Neural cell (in vitro differentiated cells): Measurements from ENCODE around the gene MOCS1. TPM values are rescaled to one million over a fixed set of nuclear protein-coding genes. Genes with fewer than 3 reads are reported as not detected.

Experiments
- H2AFZ ChIP-seq: fragments of 200-600, 300-800 bp; sonication (generic), shearing (Covaris generic); 2 replicates; pipeline ENCODE4 v1.6.0; 2014; ENCODE audit warnings: low read depth, mild to moderate bottlenecking, antibody characterized with exemption, low read length, moderate library complexity
- H3F3A ChIP-seq: fragments of 200-600 bp; shearing (Covaris generic); 2 replicates; pipeline ENCODE4 v1.6.1; 2016; ENCODE audit warnings: mild to moderate bottlenecking, moderate library complexity, mixed read lengths, antibody characterized with exemption, low read length; ENCODE audit not compliant: insufficient read depth, poor library complexity, severe bottlenecking
- H3K27ac ChIP-seq: fragments of 200-600, 300-800 bp; sonication (generic), shearing (Covaris generic); 2 replicates; pipeline ENCODE4 v1.5.1; 2014; ENCODE audit warnings: mild to moderate bottlenecking, low read length, moderate library complexity
- H3K27me3 ChIP-seq: fragments of 300-800, 200-600 bp; sonication (generic), shearing (Covaris generic); 2 replicates; pipeline ENCODE4 v1.6.0; 2014; ENCODE audit warnings: mild to moderate bottlenecking, low read depth, low read length, moderate library complexity; ENCODE audit not compliant: insufficient read depth
- H3K36me3 ChIP-seq: fragments of 300-800, 200-600 bp; sonication (generic), shearing (Covaris generic); 2 replicates; pipeline ENCODE4 v1.5.1; 2014; ENCODE audit warnings: mild to moderate bottlenecking, antibody characterized with exemption, low read length, moderate library complexity; ENCODE audit not compliant: insufficient read depth
- H3K4me2 ChIP-seq: fragments of 300-800, 200-600 bp; sonication (generic), shearing (Covaris generic); 2 replicates; pipeline ENCODE4 v1.6.0; 2014; ENCODE audit warnings: mild to moderate bottlenecking, low read length
- H3K4me3 ChIP-seq: fragments of 300-800, 200-600 bp; sonication (generic), shearing (Covaris generic); 2 replicates; pipeline ENCODE4 v1.5.1; 2014; ENCODE audit warnings: mild to moderate bottlenecking, low read length, moderate library complexity
- H3K79me2 ChIP-seq: fragments of 200-600 bp; shearing (Covaris generic); replicated peaks from 2 replicates; pipeline ENCODE4 v1.6.0; 2014; ENCODE audit warnings: mild to moderate bottlenecking, low read length, moderate library complexity; ENCODE audit not compliant: insufficient read depth
- H3K9ac ChIP-seq: fragments of 300-800, 200-600 bp; sonication (generic), shearing (Covaris generic); 2 replicates; pipeline ENCODE4 v1.6.1; 2016; ENCODE audit warnings: mild to moderate bottlenecking, low read length, mixed read lengths
- H3K9me2 ChIP-seq: fragments of 200-600 bp; shearing (Covaris generic); 2 replicates; pipeline ENCODE4 v1.6.1; 2016; ENCODE audit warnings: mild to moderate bottlenecking, low read length, mixed read lengths; ENCODE audit not compliant: insufficient read depth
- H3K9me3 ChIP-seq: fragments of 200-600, 300-800 bp; sonication (generic), shearing (Covaris generic); 2 replicates; pipeline ENCODE4 v1.6.1; 2016; ENCODE audit warnings: mild to moderate bottlenecking, mixed run types, low read length, moderate library complexity, mixed read lengths
- H4K20me1 ChIP-seq: fragments of 200-600 bp; shearing (Covaris generic); 2 replicates; pipeline ENCODE4 v1.6.1; 2016; ENCODE audit warnings: mild to moderate bottlenecking, mixed run types; ENCODE audit not compliant: insufficient read depth
- EP300 ChIP-seq: fragments of 450-650 bp; conservative IDR thresholded peaks from 2 replicates; pipeline ENCODE4 v1.6.1; 2014; ENCODE audit warnings: antibody characterized with exemption, mild to moderate bottlenecking, moderate library complexity; ENCODE audit not compliant: poor library complexity, severe bottlenecking
- EZH2 ChIP-seq: fragments of 200-600, 300-800 bp; shearing (Covaris generic), sonication (generic); IDR thresholded peaks from 2 replicates; pipeline ENCODE4 v1.6.1; 2014; ENCODE audit warnings: antibody characterized with exemption, low read length, borderline replicate concordance, mild to moderate bottlenecking; ENCODE audit not compliant: insufficient read depth, poor library complexity, severe bottlenecking
- MXI1 ChIP-seq: fragments of 450-650 bp; conservative IDR thresholded peaks from 2 replicates; pipeline ENCODE4 v1.6.1; 2014; ENCODE audit warnings: antibody characterized with exemption, mild to moderate bottlenecking; ENCODE audit not compliant: poor library complexity, severe bottlenecking
- POLR2AphosphoS5 ChIP-seq: IDR thresholded peaks from 2 replicates; pipeline ENCODE4 v1.6.1; 2012
- RAD21 ChIP-seq: fragments of 450-650 bp; conservative IDR thresholded peaks from 2 replicates; pipeline ENCODE4 v1.6.1; 2014; ENCODE audit warnings: antibody characterized with exemption, mild to moderate bottlenecking, moderate library complexity
- SMC3 ChIP-seq: fragments of 450-650 bp; conservative IDR thresholded peaks from 2 replicates; pipeline ENCODE4 v1.6.1; 2014; ENCODE audit warnings: antibody characterized with exemption, mild to moderate bottlenecking, moderate library complexity; ENCODE audit not compliant: poor library complexity
- TAF1 ChIP-seq: IDR thresholded peaks from 2 replicates; pipeline ENCODE4 v1.6.1; 2012; ENCODE audit warnings: low read depth
- polyA plus RNA-seq: library from polyadenylated mRNA; depleted of rRNA; stranded (reverse); fragments of >200 nt; gene quantifications from 2 replicates; pipeline ENCODE4 v1.2.3, GENCODE V29; 2014
- TF ChIP-seq, protein P1 (sequence below): IDR thresholded peaks from 2 replicates; pipeline ENCODE4 v1.6.1; 2012; ENCODE audit warnings: borderline replicate concordance
- TF ChIP-seq, protein P2 (sequence below): fragments of 450-650 bp; IDR thresholded peaks from 2 replicates; pipeline ENCODE4 v1.5.1; 2014; ENCODE audit warnings: antibody characterized with exemption, mild to moderate bottlenecking, moderate library complexity; ENCODE audit not compliant: poor library complexity, severe bottlenecking

The MOCS1 gene
- polyA plus RNA-seq, 1 donor from 2014 or later, result 4.6 TPM

DNA sequence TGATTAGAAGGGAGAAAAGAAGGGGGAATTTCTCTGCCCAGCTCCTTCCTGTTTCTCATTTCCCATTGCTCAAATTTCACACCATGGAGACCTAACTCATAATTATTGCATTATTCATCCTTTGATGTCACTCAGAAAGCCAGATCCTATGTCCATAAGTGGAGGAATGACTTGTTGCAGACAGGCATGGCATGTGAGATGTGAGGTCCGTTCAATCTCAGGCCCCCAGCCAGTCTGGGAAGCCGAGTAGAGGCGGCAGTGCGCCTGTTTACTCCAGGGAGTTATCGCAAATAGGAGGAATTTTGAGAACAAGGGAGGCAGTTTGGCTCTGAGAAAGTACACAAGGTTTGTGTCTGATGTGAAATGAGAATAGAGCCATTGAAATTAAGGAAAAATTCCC is 26.9 kb upstream of the MOCS1 start:
- Histone ChIP-seq H2AFZ (no peak overlapping the region), H3K9me3 (no peaks in the 10 kb centered on the region)

DNA sequence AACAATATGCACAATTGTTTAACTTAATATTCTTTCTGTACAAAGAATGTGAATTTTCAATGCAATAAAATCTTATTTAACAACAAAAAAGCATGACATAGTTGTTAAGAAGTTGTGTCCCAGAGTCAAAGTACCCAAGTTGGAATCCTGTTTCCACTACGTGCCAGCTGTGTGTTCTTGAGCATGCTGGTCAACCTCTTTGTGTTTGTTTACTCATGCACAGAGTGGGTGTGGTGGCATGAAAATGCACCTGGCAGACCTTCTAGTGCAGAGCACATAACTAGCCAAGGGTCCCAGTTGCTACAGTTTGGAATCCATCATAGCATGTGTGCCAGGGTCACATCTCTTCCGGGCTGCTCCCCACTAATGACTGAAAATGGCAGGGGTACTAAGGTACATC is 24.7 kb upstream of the MOCS1 start:
- Histone ChIP-seq H3K36me3 (no peaks in the 10 kb centered on the region), H3K9me2 (no peaks in the 10 kb centered on the region), H2AFZ (no peak overlapping the region), H3K4me2 (no peak overlapping the region), H3F3A (no peaks in the 10 kb centered on the region), H4K20me1 (no peaks in the 10 kb centered on the region), H3K27me3 (no peaks in the 10 kb centered on the region), H3K27ac (no peak overlapping the region), H3K79me2 (no peaks in the 10 kb centered on the region), H3K4me3 (no peak overlapping the region), H3K9me3 (no peaks in the 10 kb centered on the region), H3K9ac (no peak overlapping the region)
- TF ChIP-seq POLR2AphosphoS5, result no peak
- TF ChIP-seq TAF1, result no peak
- no peak for TF ChIP-seq EZH2
- TF ChIP-seq, protein P1, sequence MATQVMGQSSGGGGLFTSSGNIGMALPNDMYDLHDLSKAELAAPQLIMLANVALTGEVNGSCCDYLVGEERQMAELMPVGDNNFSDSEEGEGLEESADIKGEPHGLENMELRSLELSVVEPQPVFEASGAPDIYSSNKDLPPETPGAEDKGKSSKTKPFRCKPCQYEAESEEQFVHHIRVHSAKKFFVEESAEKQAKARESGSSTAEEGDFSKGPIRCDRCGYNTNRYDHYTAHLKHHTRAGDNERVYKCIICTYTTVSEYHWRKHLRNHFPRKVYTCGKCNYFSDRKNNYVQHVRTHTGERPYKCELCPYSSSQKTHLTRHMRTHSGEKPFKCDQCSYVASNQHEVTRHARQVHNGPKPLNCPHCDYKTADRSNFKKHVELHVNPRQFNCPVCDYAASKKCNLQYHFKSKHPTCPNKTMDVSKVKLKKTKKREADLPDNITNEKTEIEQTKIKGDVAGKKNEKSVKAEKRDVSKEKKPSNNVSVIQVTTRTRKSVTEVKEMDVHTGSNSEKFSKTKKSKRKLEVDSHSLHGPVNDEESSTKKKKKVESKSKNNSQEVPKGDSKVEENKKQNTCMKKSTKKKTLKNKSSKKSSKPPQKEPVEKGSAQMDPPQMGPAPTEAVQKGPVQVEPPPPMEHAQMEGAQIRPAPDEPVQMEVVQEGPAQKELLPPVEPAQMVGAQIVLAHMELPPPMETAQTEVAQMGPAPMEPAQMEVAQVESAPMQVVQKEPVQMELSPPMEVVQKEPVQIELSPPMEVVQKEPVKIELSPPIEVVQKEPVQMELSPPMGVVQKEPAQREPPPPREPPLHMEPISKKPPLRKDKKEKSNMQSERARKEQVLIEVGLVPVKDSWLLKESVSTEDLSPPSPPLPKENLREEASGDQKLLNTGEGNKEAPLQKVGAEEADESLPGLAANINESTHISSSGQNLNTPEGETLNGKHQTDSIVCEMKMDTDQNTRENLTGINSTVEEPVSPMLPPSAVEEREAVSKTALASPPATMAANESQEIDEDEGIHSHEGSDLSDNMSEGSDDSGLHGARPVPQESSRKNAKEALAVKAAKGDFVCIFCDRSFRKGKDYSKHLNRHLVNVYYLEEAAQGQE, result no peak
- TF ChIP-seq MXI1, result no peak
- no peak for TF ChIP-seq SMC3

More for the DNA sequence above, 26.9 kb upstream of the MOCS1 start:
- Histone ChIP-seq H4K20me1 (no peaks in the 10 kb centered on the region), H3K36me3 (no peaks in the 10 kb centered on the region), H3K4me2 (no peak overlapping the region), H3K27me3 (no peaks in the 10 kb centered on the region), H3K9ac (no peak overlapping the region), H3K79me2 (no peaks in the 10 kb centered on the region), H3K4me3 (no peak overlapping the region), H3K27ac (no peak overlapping the region), H3K9me2 (no peaks in the 10 kb centered on the region), H3F3A (no peaks in the 10 kb centered on the region)
- TF ChIP-seq RAD21, result no peak
- TF ChIP-seq POLR2AphosphoS5, result no peak
- no peak for TF ChIP-seq TAF1
- TF ChIP-seq EZH2, result no peak
- no peak for TF ChIP-seq SMC3
- TF ChIP-seq, protein P2, sequence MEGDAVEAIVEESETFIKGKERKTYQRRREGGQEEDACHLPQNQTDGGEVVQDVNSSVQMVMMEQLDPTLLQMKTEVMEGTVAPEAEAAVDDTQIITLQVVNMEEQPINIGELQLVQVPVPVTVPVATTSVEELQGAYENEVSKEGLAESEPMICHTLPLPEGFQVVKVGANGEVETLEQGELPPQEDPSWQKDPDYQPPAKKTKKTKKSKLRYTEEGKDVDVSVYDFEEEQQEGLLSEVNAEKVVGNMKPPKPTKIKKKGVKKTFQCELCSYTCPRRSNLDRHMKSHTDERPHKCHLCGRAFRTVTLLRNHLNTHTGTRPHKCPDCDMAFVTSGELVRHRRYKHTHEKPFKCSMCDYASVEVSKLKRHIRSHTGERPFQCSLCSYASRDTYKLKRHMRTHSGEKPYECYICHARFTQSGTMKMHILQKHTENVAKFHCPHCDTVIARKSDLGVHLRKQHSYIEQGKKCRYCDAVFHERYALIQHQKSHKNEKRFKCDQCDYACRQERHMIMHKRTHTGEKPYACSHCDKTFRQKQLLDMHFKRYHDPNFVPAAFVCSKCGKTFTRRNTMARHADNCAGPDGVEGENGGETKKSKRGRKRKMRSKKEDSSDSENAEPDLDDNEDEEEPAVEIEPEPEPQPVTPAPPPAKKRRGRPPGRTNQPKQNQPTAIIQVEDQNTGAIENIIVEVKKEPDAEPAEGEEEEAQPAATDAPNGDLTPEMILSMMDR, result no peak
- TF ChIP-seq, protein P1, result no peak
- no peak for TF ChIP-seq MXI1
- TF ChIP-seq EP300, result no peak
